HG02970 (cell line): ENCODE measurements around the gene DCDC1.

Experiments
- ATAC-seq: cut with Tn5 transposase; IDR thresholded peaks from one replicate; pipeline ENCODE4 v1.9.1; 2021; ENCODE audit warnings: mild to moderate bottlenecking, moderate library complexity, moderate number of reproducible peaks; ENCODE audit not compliant: unreplicated experiment, low FRiP score

Gene DCDC1

DNA sequence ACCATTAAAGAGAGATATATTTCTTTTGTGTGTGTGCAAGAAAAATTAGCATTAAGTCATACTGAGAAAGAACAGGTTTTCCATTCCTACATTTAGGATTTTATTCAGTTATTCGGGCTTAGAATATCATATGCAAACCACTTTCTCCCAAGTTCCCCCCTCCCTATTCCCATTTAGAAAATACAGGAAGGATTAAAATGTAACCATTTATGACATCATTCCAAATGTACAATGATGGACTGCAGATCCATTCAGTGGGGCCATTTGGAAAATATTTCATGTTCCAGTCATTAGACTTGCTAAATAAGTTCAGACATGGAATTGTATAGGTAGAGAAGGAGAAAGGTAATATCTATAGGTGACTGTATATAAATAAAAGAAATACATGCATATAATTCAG lies 554.8 kb downstream of the DCDC1 start:
- ATAC-seq = no peak
